Prostate gland (tissue), 2 donors: ENCODE measurements around the gene NLRP10. TPM values are rescaled to one million over a fixed set of nuclear protein-coding genes. Genes with fewer than 3 reads are reported as not detected.

Experiments used
- DNase-seq: peaks from one replicate; pipeline ENCODE4 v3.0.0-alpha.2; 2019; ENCODE audit warnings: low spot score
- H3K27ac ChIP-seq, 2 donors: fragments of 200-600 bp; sonication (generic); 2 replicates each; pipeline ENCODE4 v1.5.1; 2017 to 2019
- H3K27me3 ChIP-seq: fragments of 200-600 bp; sonication (generic); replicated peaks from 2 replicates; pipeline ENCODE4 v1.5.1; 2019; ENCODE audit not compliant: insufficient read depth
- H3K36me3 ChIP-seq, 2 donors: fragments of 200-600 bp; sonication (generic); 1 replicate in 1 of 2; 2 replicates in 1 of 2; pipeline versions ENCODE4 v1.5.1 to v1.8.1; 2017 to 2019
- H3K4me1 ChIP-seq: fragments of 200-600 bp; sonication (generic); replicated peaks from 2 replicates; pipeline ENCODE4 v1.5.1; 2019
- H3K4me3 ChIP-seq, 2 donors: fragments of 200-600 bp; sonication (generic); 2 replicates each; pipeline ENCODE4 v1.5.1; 2017 to 2019
- H3K9me3 ChIP-seq: fragments of 200-600 bp; sonication (generic); 2 replicates; pipeline ENCODE4 v1.5.1; 2017
- CTCF ChIP-seq, 4 experiments: fragments of 200-600 bp in 2 of 4; fragments of 450-650 bp in 2 of 4; sonication (generic) in 2 of 4; IDR thresholded peaks; 1 replicate in 3 of 4; 2 replicates in 1 of 4; pipeline ENCODE4 v1.5.1; 2016 to 2019; ENCODE audit warnings: antibody characterized with exemption in 4 of 4, mild to moderate bottlenecking in 2 of 4, moderate library complexity in 2 of 4
- POLR2A ChIP-seq: fragments of 450-650 bp; IDR thresholded peaks from one replicate; pipeline ENCODE4 v1.6.1; 2016; ENCODE audit warnings: antibody characterized with exemption, mild to moderate bottlenecking
- POLR2AphosphoS5 ChIP-seq: sonication (generic); formaldehyde crosslinking; IDR thresholded peaks from one replicate; pipeline ENCODE4 v1.6.1; 2017; ENCODE audit warnings: antibody characterized with exemption
- WGBS: methylation state at CpG from one replicate; pipeline ENCODE4 v1.1.5; 2018; 5-methylcytosine and 5-hydroxymethylcytosine counted together
- intact Hi-C: fragments of 100-400 bp; cut with DNase I; formaldehyde crosslinking; loops from one replicate; pipeline ENCODE4 v1.14.2; 2022
- total RNA-seq, 2 donors: library from RNA; depleted of rRNA; stranded (reverse); fragments of >200 nt; gene quantifications; one replicate each; pipeline ENCODE4 v1.1.0, GENCODE V29; 2016

NLRP10 gene
- total RNA-seq, 2 donors from 2014 or later: not detected

GRCh38 chr11:7949934-7950333, 15.3 kb downstream of the NLRP10 start:
- 69% methylated on average over 1 of the region's 1 CpG for WGBS
- TF ChIP-seq CTCF (IDR thresholded peaks at IDR 0.05): no peak
- no peak for TF ChIP-seq POLR2A
- TF ChIP-seq POLR2AphosphoS5: no peak
- no peaks in the 10 kb centered on the region for H3K36me3 ChIP-seq

GRCh38 chr11:7944123-7944522, 21.1 kb downstream of the NLRP10 start:
- intact Hi-C loops: no loop called here
- H3K36me3 ChIP-seq: no peaks in the 10 kb centered on the region
- no peaks in the 10 kb centered on the region for H3K27me3 ChIP-seq
- WGBS: 88% methylated on average over 2 of the region's 2 CpGs
- no peaks in the 10 kb centered on the region for H3K4me1 ChIP-seq
- H3K9me3 ChIP-seq: no peaks in the 10 kb centered on the region
- no peak for DNase-seq
- H3K4me3 ChIP-seq: no peak overlapping the region
- no peak overlapping the region for H3K27ac ChIP-seq
- TF ChIP-seq POLR2A: no peak
- TF ChIP-seq POLR2AphosphoS5: no peak
- TF ChIP-seq CTCF (IDR thresholded peaks at IDR 0.05): no peak

More at GRCh38 chr11:7949934-7950333, 15.3 kb downstream of the NLRP10 start:
- H3K27me3 ChIP-seq: no peaks in the 10 kb centered on the region
- H3K27ac ChIP-seq: no peak overlapping the region
- intact Hi-C loops: no loop called here
- H3K4me1 ChIP-seq: no peaks in the 10 kb centered on the region
- no peak overlapping the region for H3K4me3 ChIP-seq
- H3K9me3 ChIP-seq: no peaks in the 10 kb centered on the region
- no peak for DNase-seq

- Histone ChIP-seq H3K4me3 (no peak within 1 kb of the TSS), H3K27ac (no peak within 1 kb of the TSS), H3K27me3 (no peaks in the 10 kb centered on the region), H3K9me3 (no peaks in the 10 kb centered on the region), H3K36me3 (no peaks in the 10 kb centered on the region), H3K4me1 (no peaks in the 10 kb centered on the region)
- no peak for DNase-seq
- TF ChIP-seq POLR2AphosphoS5 (no peak), POLR2A (no peak), CTCF (IDR thresholded peaks at IDR 0.05) (no peak)
- intact Hi-C loops: no loop called here
- WGBS: 91% methylated on average over 2 of the region's 2 CpGs
Observed at GRCh38 chr11:7941608-7942007, 23.6 kb downstream of the NLRP10 start, which contains the start of gene OR10A3. OR10A3 (minus strand) TSS chr11:7941708; CDS start chr11:7939520, 2,188 bp downstream.

- TF ChIP-seq POLR2AphosphoS5 (no peak), POLR2A (no peak), CTCF (IDR thresholded peaks at IDR 0.05) (no peak)
Observed at GRCh38 chr11:7941146-7941545, 24.1 kb downstream of the NLRP10 start.

GRCh38 chr11:7936615-7937014, 28.6 kb downstream of the NLRP10 start:
- DNase-seq: no peak
- intact Hi-C loops: no loop called here

More at GRCh38 chr11:7941146-7941545, 24.1 kb downstream of the NLRP10 start:
- Histone ChIP-seq H3K9me3 (no peaks in the 10 kb centered on the region), H3K4me1 (no peaks in the 10 kb centered on the region), H3K27ac (no peak overlapping the region), H3K36me3 (no peaks in the 10 kb centered on the region), H3K27me3 (no peaks in the 10 kb centered on the region), H3K4me3 (no peak overlapping the region)
- intact Hi-C loops: no loop called here
- no peak for DNase-seq
- WGBS: 48% methylated on average over 5 of the region's 5 CpGs

More at GRCh38 chr11:7936615-7937014, 28.6 kb downstream of the NLRP10 start:
- no peak for TF ChIP-seq CTCF (IDR thresholded peaks at IDR 0.05)
- TF ChIP-seq POLR2AphosphoS5: no peak
- TF ChIP-seq POLR2A: no peak
- no peaks in the 10 kb centered on the region for H3K4me1 ChIP-seq
- H3K27ac ChIP-seq: no peak overlapping the region
- H3K9me3 ChIP-seq: no peaks in the 10 kb centered on the region
- no peaks in the 10 kb centered on the region for H3K27me3 ChIP-seq
- H3K36me3 ChIP-seq: no peaks in the 10 kb centered on the region
- H3K4me3 ChIP-seq: no peak overlapping the region
- 21% methylated on average over 1 of the region's 1 CpG for WGBS
